ENCODE data around the gene RBBP6.

- TF ChIP-seq CTCF (IDR thresholded peaks at IDR 0.05) (peak in 4 of 6 experiments; percentile 9 to 38 (median 34)), POLR2A (IDR thresholded peaks at IDR 0.05) (no peak)
These were observed 29.0 kb downstream of the RBBP6 start for GRCh38 chr16:24568392-24568791.

Data from adrenal gland (tissue), 5 donors.